Keratinocyte (primary cell): ENCODE measurements around the gene EMC10.

Experiments used
- CTCF ChIP-seq, 3 experiments: IDR thresholded peaks in 1 of 3; conservative IDR thresholded peaks in 1 of 3; optimal IDR thresholded peaks in 1 of 3; 2 replicates in 2 of 3; 3 replicates in 1 of 3; pipeline versions ENCODE3 to v1.5.1; 2011; ENCODE audit warnings: low read length in 3 of 3, mild to moderate bottlenecking in 3 of 3, moderate library complexity in 2 of 3, control low read depth in 1 of 3, inconsistent platforms in 1 of 3; ENCODE audit not compliant: insufficient read depth in 2 of 3; ENCODE audit errors: extremely low read depth in 1 of 3
- EZH2 ChIP-seq: IDR thresholded peaks from one replicate; pipeline ENCODE4 v1.6.1; 2012; ENCODE audit warnings: inconsistent platforms, mild to moderate bottlenecking, low read length, moderate library complexity

- TF ChIP-seq CTCF (optimal IDR thresholded peaks at IDR 0.05 in 1 of 3, IDR thresholded peaks at IDR 0.05 in 1 of 3, conservative IDR thresholded peaks at IDR 0.05 in 1 of 3; ENCODE audit: extremely low read depth in 1 of 3, insufficient read depth in 2 of 3, low read length in 3 of 3) (no peak), EZH2 (no peak)
Measured at GRCh38 chr19:50492303-50493052, 16.2 kb downstream of the EMC10 start.
